ENCODE data around the gene STK26. TPM values are rescaled to one million over a fixed set of nuclear protein-coding genes. Genes with fewer than 3 reads are reported as not detected.
"Not testable (repeated sequence)": the region's sequence is repeated elsewhere in the genome, so short reads cannot be mapped to it uniquely, and the experiment has no call there.

The STK26 gene
- polyA plus RNA-seq, 4 donors = 8.2 to 10.0 (median 9.2) TPM

- no peak for DNase-seq (ENCODE audit: low read depth in 4 of 4, low spot score in 2 of 4)
Observed at GRCh38 chrX:132034648-132035047, 11.5 kb downstream of the STK26 start.

DNA sequence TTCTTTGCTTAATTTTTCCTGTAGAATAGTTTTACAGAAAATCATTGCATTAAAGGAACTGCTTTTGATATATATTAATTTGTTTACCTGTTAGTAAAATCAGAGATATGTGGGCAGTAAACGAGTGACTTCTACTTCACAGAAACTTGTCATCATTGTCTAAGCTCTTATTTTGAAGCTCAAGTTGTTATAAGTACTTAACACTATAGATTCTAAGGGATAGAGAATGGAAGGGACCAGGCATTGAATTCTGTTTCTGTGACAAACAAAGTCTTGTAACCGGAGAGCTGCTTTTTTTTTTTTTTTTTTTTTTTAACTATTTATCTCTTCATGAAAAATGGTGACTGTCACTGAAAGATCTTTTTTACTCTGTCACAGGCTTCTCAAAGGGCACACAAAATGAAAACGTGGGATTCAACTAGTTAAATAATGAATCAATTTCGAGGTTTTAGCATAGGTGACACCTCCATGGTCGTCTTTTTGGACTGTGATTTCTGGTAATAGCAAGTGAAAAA, 14.4 kb downstream of the STK26 start:
- no peak for DNase-seq (ENCODE audit: low read depth in 4 of 4, low spot score in 2 of 4)

- no peak for DNase-seq (ENCODE audit: low read depth in 4 of 4, low spot score in 2 of 4)
Observed at GRCh38 chrX:132040066-132040465, 17.0 kb downstream of the STK26 start.

GRCh38 chrX:132041015-132041414, 17.9 kb downstream of the STK26 start:
- no peak for DNase-seq (ENCODE audit: low read depth in 4 of 4, low spot score in 2 of 4)

GRCh38 chrX:132043977-132044376, 20.9 kb downstream of the STK26 start:
- no peak for DNase-seq (ENCODE audit: low read depth in 4 of 4, low spot score in 2 of 4)

GRCh38 chrX:132044953-132045352, 21.9 kb downstream of the STK26 start:
- no peak for DNase-seq (ENCODE audit: low read depth in 4 of 4, low spot score in 2 of 4)

DNA sequence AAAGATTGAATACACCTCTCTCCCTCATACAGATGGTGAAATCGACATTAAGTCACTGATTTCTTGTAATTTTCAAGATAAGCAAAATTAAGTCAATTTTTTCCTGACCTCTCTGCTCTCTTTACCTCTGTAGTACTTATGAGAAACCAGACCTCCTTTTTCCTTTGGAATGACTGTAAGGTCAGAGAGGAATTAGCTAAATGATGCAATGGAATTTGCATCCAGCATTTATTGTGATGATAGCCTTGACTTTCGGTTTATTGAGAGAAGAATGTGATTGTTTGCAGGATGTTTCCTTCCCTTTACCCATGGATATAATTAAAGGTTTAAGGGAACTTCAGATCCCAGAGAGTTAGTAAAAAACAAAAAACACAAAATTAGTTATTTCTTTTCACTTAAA, 22.4 kb downstream of the STK26 start:
- no peak for DNase-seq (ENCODE audit: low read depth in 4 of 4, low spot score in 2 of 4)

DNA sequence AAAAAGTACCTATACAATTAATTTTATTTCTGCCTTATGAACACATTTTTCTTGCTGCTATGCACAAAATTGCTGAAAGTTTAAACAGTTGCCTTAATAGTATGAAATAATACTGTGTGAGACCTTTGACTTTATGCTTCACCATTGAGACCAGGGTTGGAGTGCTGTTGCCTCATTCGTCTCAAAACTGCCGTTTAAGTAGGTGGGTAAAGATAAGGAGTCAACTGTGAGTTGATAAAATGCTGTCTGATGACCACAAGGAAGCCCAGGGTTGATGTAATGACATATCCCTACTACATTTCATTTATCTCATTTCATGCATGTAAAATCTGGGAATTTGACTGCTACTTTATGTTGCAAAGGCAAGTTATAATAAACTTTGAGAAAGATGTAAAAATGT, 23.4 kb downstream of the STK26 start:
- no peak for DNase-seq (ENCODE audit: low read depth in 4 of 4, low spot score in 2 of 4)

- DNase-seq (ENCODE audit: low read depth in 4 of 4, low spot score in 2 of 4) = not testable (repeated sequence)
Observed at GRCh38 chrX:132051778-132052177, 28.7 kb downstream of the STK26 start.

DNA sequence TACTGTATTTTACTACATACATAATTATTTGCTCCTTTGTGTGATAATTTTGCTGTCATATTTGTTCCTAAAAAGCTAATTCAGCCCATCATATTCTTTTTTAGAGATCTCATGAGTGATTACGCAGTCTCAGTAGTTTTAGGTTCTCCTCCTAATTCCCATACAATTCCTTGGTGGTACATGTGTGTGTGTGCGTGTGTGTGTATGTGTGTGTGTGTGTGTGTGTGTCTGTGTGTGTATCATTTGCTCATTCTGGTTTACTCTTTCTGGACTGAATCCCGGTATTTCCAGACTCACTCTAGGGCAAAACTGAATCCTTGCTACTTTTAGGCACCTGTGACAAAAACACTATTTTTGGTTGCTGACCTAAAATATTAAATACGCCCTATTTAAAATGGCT, 34.9 kb downstream of the STK26 start:
- DNase-seq (ENCODE audit: low read depth in 4 of 4, low spot score in 2 of 4) = no peak

GRCh38 chrX:132058975-132059374, 35.9 kb downstream of the STK26 start:
- DNase-seq (ENCODE audit: low read depth in 4 of 4, low spot score in 2 of 4) = no peak

- DNase-seq (ENCODE audit: low read depth in 4 of 4, low spot score in 2 of 4) = no peak
Observed at GRCh38 chrX:132059973-132060540, 37.0 kb downstream of the STK26 start.

GRCh38 chrX:132063334-132063733, 40.2 kb downstream of the STK26 start:
- DNase-seq (ENCODE audit: low read depth in 4 of 4, low spot score in 2 of 4) = no peak

- DNase-seq (ENCODE audit: low read depth in 4 of 4, low spot score in 2 of 4) = no peak
Observed at GRCh38 chrX:132063862-132064261, 40.8 kb downstream of the STK26 start.

DNA sequence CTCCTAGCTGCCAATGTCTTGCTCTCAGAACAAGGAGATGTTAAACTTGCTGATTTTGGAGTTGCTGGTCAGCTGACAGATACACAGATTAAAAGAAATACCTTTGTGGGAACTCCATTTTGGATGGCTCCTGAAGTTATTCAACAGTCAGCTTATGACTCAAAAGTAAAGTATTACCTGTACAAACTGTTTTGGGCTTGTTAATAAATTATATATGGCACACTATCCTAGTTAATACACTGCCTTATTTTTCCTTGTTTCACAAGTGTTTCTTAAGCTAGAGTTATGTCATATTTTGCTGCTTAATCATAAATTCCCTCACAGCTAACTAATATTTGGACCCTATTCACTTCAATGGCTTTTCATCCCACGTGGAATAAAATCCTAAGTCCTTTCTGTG, 45.3 kb downstream of the STK26 start:
- DNase-seq (ENCODE audit: low read depth in 4 of 4, low spot score in 2 of 4) = no peak

DNA sequence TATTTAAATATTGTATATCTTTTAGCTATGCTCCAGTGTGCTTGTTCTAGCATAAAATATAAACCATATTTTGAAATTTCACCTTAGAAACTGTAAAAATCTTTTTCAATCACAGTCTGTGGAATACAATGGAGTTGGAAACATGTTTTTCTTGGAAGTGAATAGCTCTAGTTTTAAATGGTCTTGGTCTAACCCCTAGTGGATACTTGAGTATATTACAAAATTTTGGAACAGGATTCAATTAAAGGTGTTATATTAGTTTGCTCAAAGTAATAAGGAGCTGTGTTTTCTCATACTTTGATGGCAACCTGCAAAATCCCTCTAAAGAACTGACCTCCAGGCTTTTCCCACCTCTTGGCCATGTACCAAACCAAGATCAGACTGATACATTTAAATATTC, 48.2 kb downstream of the STK26 start:
- peak in 1 of 4 donors; percentile 4 for DNase-seq (ENCODE audit: low read depth in 4 of 4, low spot score in 2 of 4)

DNA sequence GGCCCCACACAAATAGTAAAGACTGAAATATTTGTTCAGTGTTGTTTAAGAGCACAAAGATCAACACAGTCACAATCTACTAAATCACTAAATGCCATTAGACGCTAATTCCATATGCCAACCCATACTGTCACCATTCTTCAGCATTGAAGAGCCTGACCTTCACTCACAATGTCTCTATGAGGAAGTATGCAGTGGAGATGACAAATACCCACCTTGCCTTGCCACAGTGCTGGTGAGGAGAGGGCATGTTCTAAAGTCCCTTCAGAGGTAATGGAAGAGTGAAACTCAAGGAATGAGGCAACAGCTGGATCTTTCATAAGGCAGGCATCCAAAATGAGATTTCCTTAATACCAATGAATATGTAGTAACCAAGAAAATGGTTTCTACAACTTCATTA, 54.3 kb downstream of the STK26 start:
- DNase-seq (ENCODE audit: low read depth in 4 of 4, low spot score in 2 of 4) = no peak

DNA sequence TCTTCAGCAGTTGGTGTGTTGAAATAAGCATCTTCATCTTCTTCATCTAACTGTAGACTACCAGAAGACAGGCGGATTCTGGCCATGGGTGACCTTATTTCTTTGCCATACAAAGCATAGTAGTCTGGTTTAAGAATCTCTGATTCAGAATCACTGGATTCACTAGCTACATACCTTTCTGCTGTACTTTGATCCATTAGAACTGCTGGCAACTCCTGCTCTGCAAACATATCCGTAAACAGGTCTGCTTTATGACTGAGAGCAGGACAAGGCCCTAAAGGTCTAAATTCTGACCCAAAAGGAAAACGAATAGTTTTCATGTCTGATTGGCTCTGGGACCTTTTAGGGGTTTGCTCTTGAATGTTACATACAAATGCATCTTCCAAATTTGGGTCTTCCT, 54.8 kb downstream of the STK26 start:
- DNase-seq (ENCODE audit: low read depth in 4 of 4, low spot score in 2 of 4) = no peak

GRCh38 chrX:132085786-132086185, 62.7 kb downstream of the STK26 start:
- no peak for DNase-seq (ENCODE audit: low read depth in 4 of 4, low spot score in 2 of 4)

- no peak for DNase-seq (ENCODE audit: low read depth in 4 of 4, low spot score in 2 of 4)
Observed at GRCh38 chrX:132086672-132087071, 63.6 kb downstream of the STK26 start.

DNA sequence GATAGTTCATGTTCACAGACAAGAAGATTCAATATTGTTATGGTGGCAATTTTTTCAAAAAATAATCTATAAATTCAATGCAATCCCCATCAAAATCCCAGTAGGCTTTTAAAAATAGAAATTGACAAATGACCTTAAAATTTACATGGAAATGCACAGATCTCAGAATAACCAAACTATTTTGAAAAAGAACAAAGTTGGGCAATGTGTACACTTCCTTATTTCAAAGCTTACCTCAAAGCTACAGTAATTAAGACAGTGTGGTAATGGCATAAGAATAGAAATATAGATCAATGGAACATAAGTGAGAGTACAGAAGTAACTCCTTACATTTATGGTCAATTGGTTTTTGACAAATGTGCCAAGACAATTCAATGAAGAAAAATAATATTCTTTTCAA, 65.8 kb downstream of the STK26 start:
- no peak for DNase-seq (ENCODE audit: low read depth in 4 of 4, low spot score in 2 of 4)

GRCh38 chrX:132090403-132091159, 67.5 kb downstream of the STK26 start:
- DNase-seq (ENCODE audit: low read depth in 4 of 4, low spot score in 2 of 4) = no peak
